ENCODE results near the gene TENM3.
"Not testable (repeated sequence)": the region's sequence is repeated elsewhere in the genome, so short reads cannot be mapped to it uniquely, and the experiment has no call there.

TENM3 gene

GRCh38 chr4:182227611-182228010 lies 15.6 kb upstream of the TENM3 start:
- DNase-seq (ENCODE audit: low read depth in 2 of 2): no peak

- DNase-seq (ENCODE audit: low read depth in 2 of 2): no peak
Observed at GRCh38 chr4:182228991-182229577, 14.1 kb upstream of the TENM3 start.

- DNase-seq (ENCODE audit: low read depth in 2 of 2): no peak
Observed at GRCh38 chr4:182230256-182230655, 12.9 kb upstream of the TENM3 start.

DNA sequence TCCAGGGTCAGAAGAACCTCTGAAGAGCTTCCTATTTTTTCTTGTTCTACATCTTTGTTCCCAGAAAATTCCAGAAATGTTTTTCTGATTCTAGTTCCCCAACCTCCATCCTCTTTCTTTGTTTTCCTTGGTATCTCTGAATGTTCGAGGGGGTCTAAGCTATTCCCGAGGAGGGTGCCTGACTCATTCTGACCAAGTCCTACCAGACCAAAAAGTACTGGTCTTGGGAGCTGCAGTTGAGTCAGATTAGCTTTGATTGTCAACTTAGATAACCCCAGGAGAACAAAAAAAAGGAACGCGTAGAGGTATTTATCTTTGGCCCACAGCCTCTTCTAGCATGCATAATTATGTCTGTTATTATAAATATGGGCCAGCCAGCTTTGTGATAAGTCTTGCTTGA lies 12.1 kb upstream of the TENM3 start:
- DNase-seq (ENCODE audit: low read depth in 2 of 2): no peak

- no peak for DNase-seq (ENCODE audit: low read depth in 2 of 2)
Observed at GRCh38 chr4:182231496-182231895, 11.7 kb upstream of the TENM3 start.

DNA sequence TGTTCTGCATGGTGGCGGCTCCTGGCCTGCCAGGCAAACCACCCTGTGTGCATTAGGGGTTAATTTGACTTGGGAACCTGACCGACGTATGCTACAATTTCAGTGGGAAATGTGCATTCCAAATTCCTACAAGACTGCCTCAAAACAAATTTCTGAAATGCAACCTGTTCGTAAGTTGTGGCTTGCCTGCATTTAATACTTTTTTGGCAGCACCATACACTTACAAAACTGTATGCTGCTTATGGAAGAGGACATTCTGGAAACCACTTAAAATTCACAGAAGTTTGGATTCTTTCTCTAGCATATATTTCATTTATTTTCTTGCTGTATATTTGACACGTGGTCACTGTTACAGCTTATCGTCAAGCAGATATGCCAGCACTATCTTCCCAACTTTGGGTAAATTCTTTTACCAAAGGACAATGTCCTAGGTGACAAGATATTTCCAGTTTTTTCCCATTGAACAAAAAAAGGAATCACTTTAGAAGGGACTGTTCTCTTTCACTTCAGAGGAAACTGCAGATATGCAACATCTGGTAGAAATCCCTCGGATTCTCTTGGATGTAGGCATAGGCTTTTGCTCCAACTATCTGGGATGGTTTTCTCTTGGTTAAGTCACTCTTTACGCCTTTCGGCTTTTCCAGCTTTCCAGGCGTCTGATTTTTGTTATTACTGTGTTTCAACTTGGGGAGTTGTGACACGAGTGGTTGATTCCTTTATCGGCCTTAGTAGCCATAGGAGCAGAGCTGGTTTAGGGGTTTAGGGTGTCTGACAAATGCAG lies 9.7 kb upstream of the TENM3 start:
- DNase-seq (ENCODE audit: low read depth in 2 of 2): no peak

- DNase-seq (ENCODE audit: low read depth in 2 of 2): no peak
Observed at GRCh38 chr4:182235021-182235795, 8.0 kb upstream of the TENM3 start.

- DNase-seq (ENCODE audit: low read depth in 2 of 2): no peak
Observed at GRCh38 chr4:182236186-182236585, 7.0 kb upstream of the TENM3 start.

DNA sequence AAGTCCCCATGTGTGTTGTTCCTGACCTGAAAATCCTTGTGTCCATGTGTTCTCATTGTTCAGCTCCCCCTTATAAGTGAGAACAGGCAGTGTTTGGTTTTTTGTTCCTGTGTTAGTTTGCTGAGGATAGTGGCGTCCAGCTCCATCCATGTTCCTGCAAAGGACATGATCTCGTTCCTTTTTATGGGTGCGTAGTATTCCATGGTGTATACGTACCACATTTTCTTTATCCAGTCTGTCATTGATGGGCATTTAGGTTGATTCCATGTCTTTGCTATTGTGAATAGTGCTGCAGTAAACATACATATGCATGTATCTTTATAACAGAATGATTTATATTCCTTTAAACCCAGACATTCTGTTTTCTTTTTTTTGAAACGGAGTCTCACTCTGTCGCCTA lies 6.2 kb upstream of the TENM3 start:
- not testable (repeated sequence) for DNase-seq (ENCODE audit: low read depth in 2 of 2)

DNA sequence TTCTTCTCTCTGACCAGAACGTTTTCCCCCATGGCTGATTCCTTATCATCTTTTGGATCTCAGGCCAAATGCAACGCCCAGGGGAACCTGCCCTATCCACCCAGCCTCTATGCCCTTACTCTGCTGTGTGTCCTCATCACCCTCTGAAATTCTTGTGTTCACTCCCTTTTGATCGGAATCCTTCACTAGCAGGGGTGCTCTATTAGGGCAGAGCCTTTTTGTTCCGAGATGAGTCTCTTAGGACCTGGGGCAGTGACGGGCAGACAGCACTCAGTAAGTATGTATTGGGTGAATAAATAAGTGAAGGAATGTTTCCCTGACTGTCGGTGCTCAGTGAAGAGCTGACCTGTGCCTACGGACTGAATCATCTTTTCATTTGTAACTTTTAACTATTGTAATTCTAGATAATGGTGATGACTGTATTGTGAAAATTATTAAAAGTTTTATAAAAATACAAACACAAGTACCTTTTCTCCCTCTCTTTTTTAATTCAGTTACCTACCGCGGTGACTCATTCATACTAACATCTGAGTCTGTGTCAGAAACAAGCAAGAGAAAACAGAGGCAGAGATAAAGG lies 4.8 kb upstream of the TENM3 start:
- DNase-seq (ENCODE audit: low read depth in 2 of 2): no peak

DNA sequence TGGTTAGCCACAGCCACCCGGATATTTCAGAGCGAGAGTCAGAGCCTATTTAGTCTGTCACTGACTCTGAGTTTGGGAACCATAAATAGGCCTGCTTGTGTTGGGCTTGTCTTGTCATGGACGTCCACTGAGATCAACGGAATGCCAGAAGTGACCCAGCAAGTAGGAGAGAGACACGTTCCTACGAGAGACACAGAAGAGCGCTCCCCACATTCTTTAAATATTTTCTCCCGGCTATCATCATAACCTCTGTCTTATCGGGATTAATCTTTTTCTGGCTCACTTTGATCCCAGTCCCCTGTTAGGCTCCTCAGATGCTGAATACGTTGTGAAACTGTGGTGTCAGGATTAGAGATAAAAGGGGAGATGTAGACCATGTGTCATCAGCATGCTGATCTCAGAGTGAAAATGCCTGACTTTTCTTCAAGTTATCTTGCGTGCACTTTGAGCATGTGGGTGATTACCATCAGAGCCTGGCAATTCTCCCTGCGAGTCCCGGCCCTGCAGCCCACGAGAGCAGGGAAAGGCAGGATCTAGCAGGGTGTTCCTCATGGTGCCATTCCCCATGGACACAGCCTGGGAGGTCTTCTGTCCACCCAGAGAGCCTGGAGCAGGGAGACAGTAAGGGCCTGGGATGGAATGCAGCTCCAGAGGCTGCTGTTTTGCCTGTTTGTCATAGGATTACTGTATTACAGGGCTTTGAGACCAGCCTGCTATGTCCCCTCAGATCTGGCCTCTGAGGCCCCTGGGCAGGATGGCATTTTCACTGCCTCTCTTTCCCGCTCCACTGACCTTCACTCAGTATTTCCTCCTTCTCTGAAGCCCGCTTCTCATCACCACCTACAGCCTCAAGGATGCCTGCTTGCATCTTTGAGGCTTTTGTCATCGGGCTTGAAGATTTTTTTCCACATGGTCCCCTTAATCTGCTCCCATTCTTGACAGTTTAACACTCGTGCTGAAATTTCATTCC lies 2.8 kb upstream of the TENM3 start:
- DNase-seq (ENCODE audit: low read depth in 2 of 2): no peak

DNA sequence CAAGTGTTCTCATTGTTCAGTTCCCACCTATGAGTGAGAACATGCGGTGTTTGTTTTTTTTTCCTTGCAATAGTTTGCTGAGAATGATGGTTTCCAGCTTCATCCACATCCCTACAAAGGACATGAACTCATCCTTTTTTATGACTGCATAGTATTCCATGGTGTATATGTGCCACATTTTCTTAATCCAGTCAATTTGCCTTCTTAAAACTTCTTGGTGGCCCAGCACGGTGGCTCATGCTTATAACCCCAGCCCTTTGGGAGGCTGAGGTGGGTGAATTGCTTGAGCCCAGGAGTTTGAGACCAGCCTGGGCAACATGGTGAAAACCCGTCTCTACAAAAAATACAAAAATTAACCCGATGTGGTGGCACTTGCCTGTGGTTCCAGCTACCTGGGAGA lies 942 bp upstream of the TENM3 start:
- not testable (repeated sequence) for DNase-seq (ENCODE audit: low read depth in 2 of 2)

DNA sequence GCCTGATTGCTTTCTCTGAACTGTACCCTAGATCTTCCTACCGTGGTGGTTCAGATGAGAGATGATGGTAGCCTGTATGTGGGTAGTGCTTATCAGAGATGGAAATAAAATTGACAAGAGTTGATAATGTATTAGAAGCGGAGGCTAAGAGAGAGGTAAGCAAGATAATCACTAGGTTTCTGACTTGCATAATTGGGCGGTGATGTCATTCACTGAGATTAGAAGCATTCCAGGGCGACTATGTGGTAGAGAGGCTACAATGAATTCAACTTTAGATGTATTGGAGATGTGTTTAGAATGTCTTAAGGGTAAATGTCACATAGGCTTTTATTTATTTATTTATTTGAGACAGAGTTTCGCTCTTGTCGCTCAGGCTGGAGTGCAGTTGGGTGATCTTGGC lies 415 bp upstream of the TENM3 start:
- no peak for DNase-seq (ENCODE audit: low read depth in 2 of 2)

- no peak for DNase-seq (ENCODE audit: low read depth in 2 of 2)
Observed at GRCh38 chr4:182245041-182245440, 1.8 kb downstream of the TENM3 start.

- no peak for DNase-seq (ENCODE audit: low read depth in 2 of 2)
Observed at GRCh38 chr4:182245541-182246215, 2.5 kb downstream of the TENM3 start.

GRCh38 chr4:182246401-182247205 lies 3.4 kb downstream of the TENM3 start:
- no peak for DNase-seq (ENCODE audit: low read depth in 2 of 2)

DNA sequence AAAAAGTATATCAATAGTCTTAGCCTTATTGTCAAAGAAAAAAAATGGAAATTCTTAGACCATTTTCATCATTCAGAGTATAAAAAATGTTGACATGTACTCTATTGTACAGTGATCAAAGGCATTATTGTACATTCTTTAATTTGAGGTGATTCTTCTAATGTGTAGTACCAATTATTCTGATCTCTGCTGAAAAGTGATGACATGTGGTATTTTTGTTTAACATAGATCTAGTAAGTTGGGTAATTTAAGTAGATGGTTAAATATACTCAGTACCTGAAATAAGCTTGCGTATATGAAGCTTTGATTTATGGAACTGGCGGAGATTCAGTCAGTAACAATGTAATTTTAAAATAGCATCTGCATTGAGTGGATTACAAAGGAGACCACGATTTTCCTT lies 5.1 kb downstream of the TENM3 start:
- no peak for DNase-seq (ENCODE audit: low read depth in 2 of 2)

GRCh38 chr4:182250446-182250845 lies 7.2 kb downstream of the TENM3 start:
- DNase-seq (ENCODE audit: low read depth in 2 of 2): no peak

DNA sequence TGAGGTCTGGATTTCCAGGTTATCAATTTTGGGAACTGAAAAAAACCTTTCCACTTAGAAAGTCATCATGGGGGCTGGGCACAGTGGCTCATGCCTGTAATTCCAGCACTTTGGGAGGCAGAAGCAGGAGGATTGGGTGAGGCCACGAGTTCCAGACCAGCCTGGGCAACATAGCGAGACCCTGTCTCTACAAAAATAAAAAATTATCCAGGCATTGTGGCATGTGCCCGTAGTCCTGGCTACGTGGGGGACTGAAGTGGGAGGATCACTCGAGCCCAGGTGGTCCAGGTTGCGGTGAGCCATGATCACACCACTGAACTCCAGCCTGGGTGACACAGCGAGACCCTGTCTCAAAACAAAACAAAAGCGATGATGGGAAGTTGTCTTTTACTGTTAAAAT lies 7.9 kb downstream of the TENM3 start:
- DNase-seq (ENCODE audit: low read depth in 2 of 2): no peak

DNA sequence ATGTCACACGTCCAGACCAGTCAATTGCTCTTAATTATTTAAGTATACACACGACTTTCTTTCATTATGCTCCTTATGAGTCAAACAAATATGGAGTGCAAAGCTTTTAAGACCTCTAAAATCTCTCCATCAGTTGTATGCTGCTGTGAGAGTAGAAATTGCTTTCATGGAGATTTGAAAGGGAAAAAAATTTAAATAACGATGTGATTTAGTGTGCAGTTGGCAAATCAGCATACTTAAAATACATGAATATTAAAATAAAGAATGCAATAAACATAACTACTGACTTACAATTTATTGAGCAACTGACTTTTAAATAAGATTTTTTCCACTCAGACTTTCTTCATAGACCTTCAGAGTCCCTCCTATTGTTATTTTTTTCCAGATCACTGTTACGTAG lies 9.0 kb downstream of the TENM3 start:
- DNase-seq (ENCODE audit: low read depth in 2 of 2): no peak
